ENCODE results near the gene TBC1D3I.
"Not testable (repeated sequence)": the region's sequence is repeated elsewhere in the genome, so short reads cannot be mapped to it uniquely, and the experiment has no call there.

DNA sequence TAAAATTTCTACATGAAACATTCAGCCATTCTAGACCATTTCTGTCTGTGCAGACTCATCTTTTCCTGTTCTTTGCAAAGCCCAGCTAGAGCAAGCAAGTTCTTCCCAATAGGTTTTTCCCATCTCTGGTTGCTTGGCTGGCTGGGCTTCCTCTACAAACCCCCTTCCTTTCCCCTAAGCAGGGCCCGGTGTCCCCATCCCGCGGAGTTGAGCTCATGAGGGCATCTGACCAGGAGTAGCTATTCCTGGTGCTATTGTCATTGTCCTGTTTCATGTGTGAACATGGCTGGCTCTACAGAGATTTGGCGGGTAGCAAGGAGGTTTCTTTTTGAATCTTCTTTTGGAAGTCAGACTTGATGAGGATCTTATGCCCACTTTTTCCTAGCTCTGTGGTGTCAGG lies 22.3 kb downstream of the TBC1D3I start:
- TF ChIP-seq, protein P1, sequence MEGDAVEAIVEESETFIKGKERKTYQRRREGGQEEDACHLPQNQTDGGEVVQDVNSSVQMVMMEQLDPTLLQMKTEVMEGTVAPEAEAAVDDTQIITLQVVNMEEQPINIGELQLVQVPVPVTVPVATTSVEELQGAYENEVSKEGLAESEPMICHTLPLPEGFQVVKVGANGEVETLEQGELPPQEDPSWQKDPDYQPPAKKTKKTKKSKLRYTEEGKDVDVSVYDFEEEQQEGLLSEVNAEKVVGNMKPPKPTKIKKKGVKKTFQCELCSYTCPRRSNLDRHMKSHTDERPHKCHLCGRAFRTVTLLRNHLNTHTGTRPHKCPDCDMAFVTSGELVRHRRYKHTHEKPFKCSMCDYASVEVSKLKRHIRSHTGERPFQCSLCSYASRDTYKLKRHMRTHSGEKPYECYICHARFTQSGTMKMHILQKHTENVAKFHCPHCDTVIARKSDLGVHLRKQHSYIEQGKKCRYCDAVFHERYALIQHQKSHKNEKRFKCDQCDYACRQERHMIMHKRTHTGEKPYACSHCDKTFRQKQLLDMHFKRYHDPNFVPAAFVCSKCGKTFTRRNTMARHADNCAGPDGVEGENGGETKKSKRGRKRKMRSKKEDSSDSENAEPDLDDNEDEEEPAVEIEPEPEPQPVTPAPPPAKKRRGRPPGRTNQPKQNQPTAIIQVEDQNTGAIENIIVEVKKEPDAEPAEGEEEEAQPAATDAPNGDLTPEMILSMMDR (IDR thresholded peaks at IDR 0.05) = not testable (repeated sequence)
- not testable (repeated sequence) for TF ChIP-seq POLR2A (IDR thresholded peaks at IDR 0.05)

Data from body of pancreas (tissue), 4 donors.